ENCODE measurements around the gene TMEM44.

Gene TMEM44

GRCh38 chr3:194571491-194572142 lies 61.6 kb downstream of the TMEM44 start:
- no peak overlapping the region for H2AK5ac ChIP-seq (ENCODE audit: low read length)
- H3K4me1 ChIP-seq (ENCODE audit: control insufficient read depth in 1 of 2, insufficient read depth in 2 of 2, low read length in 2 of 2) = peaks cover 4 to 12% of the 10 kb centered on the region in 2 experiments
- no peak overlapping the region for H3K4ac ChIP-seq (ENCODE audit: low read depth, low read length)
- no peaks in the 10 kb centered on the region for H3K36me3 ChIP-seq (ENCODE audit: control insufficient read depth in 1 of 2, insufficient read depth in 2 of 2, low read length in 2 of 2)
- peak overlapping the region; percentile 28 for H3K27ac ChIP-seq (ENCODE audit: low read depth, low read length)
- H2BK120ac ChIP-seq (ENCODE audit: insufficient read depth, low read length, poor library complexity) = no peak overlapping the region
- no peak overlapping the region for H4K12ac ChIP-seq (ENCODE audit: low read depth, low read length)
- no peak overlapping the region for H3K9ac ChIP-seq (ENCODE audit: low read length)
- peaks cover 2% of the 10 kb centered on the region for H3K9me3 ChIP-seq (ENCODE audit: insufficient read depth, low read depth, low read length)
- H3K14ac ChIP-seq (ENCODE audit: low read length) = no peak overlapping the region
- H3K79me2 ChIP-seq (ENCODE audit: control insufficient read depth, insufficient read depth, low read length, poor library complexity) = no peaks in the 10 kb centered on the region
- peak overlapping the region; percentile 12 for H2BK5ac ChIP-seq (ENCODE audit: low read depth, low read length, poor library complexity)
- H2AFZ ChIP-seq (ENCODE audit: insufficient read depth, low read length, poor library complexity) = no peak overlapping the region
- H3K27me3 ChIP-seq (ENCODE audit: insufficient read depth, low read length) = no peaks in the 10 kb centered on the region
- peak overlapping the region; percentile 9 for H2BK12ac ChIP-seq (ENCODE audit: low read length)
- DNase-seq = peak in 1 of 2 donors; percentile 29
- H3K4me3 ChIP-seq (ENCODE audit: low read depth, low read length) = no peak overlapping the region
- H4K8ac ChIP-seq (ENCODE audit: low read depth, low read length) = peak overlapping the region; percentile 28
- no CpG with 5 or more reads among the region's 16 CpGs for WGBS (ENCODE audit: extremely low coverage, insufficient coverage, insufficient read length)
- H4K91ac ChIP-seq (ENCODE audit: low read depth, low read length) = peak overlapping the region; percentile 50
- no peak overlapping the region for H3K18ac ChIP-seq (ENCODE audit: low read length)
- no peak overlapping the region for H3K4me2 ChIP-seq (ENCODE audit: low read length)
- H3K23ac ChIP-seq (ENCODE audit: low read length) = no peak overlapping the region
- H3K79me1 ChIP-seq (ENCODE audit: low read length) = peaks cover 5% of the 10 kb centered on the region

- H4K91ac ChIP-seq (ENCODE audit: low read depth, low read length) = peak overlapping the region; percentile 15
- no peak overlapping the region for H4K12ac ChIP-seq (ENCODE audit: low read depth, low read length)
- no peak overlapping the region for H2AFZ ChIP-seq (ENCODE audit: insufficient read depth, low read length, poor library complexity)
- H3K9me3 ChIP-seq (ENCODE audit: insufficient read depth, low read depth, low read length) = peaks cover 2% of the 10 kb centered on the region
- H2BK5ac ChIP-seq (ENCODE audit: low read depth, low read length, poor library complexity) = no peak overlapping the region
- no peak overlapping the region for H2BK12ac ChIP-seq (ENCODE audit: low read length)
- no peak overlapping the region for H3K23ac ChIP-seq (ENCODE audit: low read length)
- H3K79me2 ChIP-seq (ENCODE audit: control insufficient read depth, insufficient read depth, low read length, poor library complexity) = no peaks in the 10 kb centered on the region
- H3K4me2 ChIP-seq (ENCODE audit: low read length) = no peak overlapping the region
- H2AK5ac ChIP-seq (ENCODE audit: low read length) = no peak overlapping the region
- no peaks in the 10 kb centered on the region for H3K27me3 ChIP-seq (ENCODE audit: insufficient read depth, low read length)
- WGBS (ENCODE audit: extremely low coverage, insufficient coverage, insufficient read length) = no CpG with 5 or more reads among the region's 8 CpGs
- H3K27ac ChIP-seq (ENCODE audit: low read depth, low read length) = no peak overlapping the region
- no peaks in the 10 kb centered on the region for H3K36me3 ChIP-seq (ENCODE audit: control insufficient read depth in 1 of 2, insufficient read depth in 2 of 2, low read length in 2 of 2)
- H3K14ac ChIP-seq (ENCODE audit: low read length) = no peak overlapping the region
- H2BK120ac ChIP-seq (ENCODE audit: insufficient read depth, low read length, poor library complexity) = no peak overlapping the region
- peaks cover 4 to 12% of the 10 kb centered on the region in 2 experiments for H3K4me1 ChIP-seq (ENCODE audit: control insufficient read depth in 1 of 2, insufficient read depth in 2 of 2, low read length in 2 of 2)
- H4K8ac ChIP-seq (ENCODE audit: low read depth, low read length) = no peak overlapping the region
- no peak overlapping the region for H3K9ac ChIP-seq (ENCODE audit: low read length)
- no peak overlapping the region for H3K4me3 ChIP-seq (ENCODE audit: low read depth, low read length)
- H3K79me1 ChIP-seq (ENCODE audit: low read length) = peaks cover 5% of the 10 kb centered on the region
- DNase-seq = peak; percentile 66 to 86
- H3K18ac ChIP-seq (ENCODE audit: low read length) = no peak overlapping the region
- no peak overlapping the region for H3K4ac ChIP-seq (ENCODE audit: low read depth, low read length)
Measured at GRCh38 chr3:194570898-194571297, 62.3 kb downstream of the TMEM44 start.

- H3K4ac ChIP-seq (ENCODE audit: low read depth, low read length) = no peak overlapping the region
Measured at GRCh38 chr3:194570235-194570634, 63.0 kb downstream of the TMEM44 start.

GRCh38 chr3:194569252-194569651 lies 64.0 kb downstream of the TMEM44 start:
- Histone ChIP-seq H3K4me1 (ENCODE audit: control insufficient read depth in 1 of 2, insufficient read depth in 2 of 2, low read length in 2 of 2) (peaks cover 4 to 12% of the 10 kb centered on the region in 2 experiments), H3K9me3 (ENCODE audit: insufficient read depth, low read depth, low read length) (peaks cover 2% of the 10 kb centered on the region), H2BK120ac (ENCODE audit: insufficient read depth, low read length, poor library complexity) (no peak overlapping the region), H3K27ac (ENCODE audit: low read depth, low read length) (no peak overlapping the region), H3K4me2 (ENCODE audit: low read length) (no peak overlapping the region), H4K12ac (ENCODE audit: low read depth, low read length) (no peak overlapping the region), H2AK5ac (ENCODE audit: low read length) (no peak overlapping the region), H3K9ac (ENCODE audit: low read length) (no peak overlapping the region), H2AFZ (ENCODE audit: insufficient read depth, low read length, poor library complexity) (no peak overlapping the region), H3K36me3 (ENCODE audit: control insufficient read depth in 1 of 2, insufficient read depth in 2 of 2, low read length in 2 of 2) (no peaks in the 10 kb centered on the region), H4K8ac (ENCODE audit: low read depth, low read length) (no peak overlapping the region), H2BK12ac (ENCODE audit: low read length) (no peak overlapping the region), H3K4ac (ENCODE audit: low read depth, low read length) (no peak overlapping the region), H3K79me1 (ENCODE audit: low read length) (peaks cover 5% of the 10 kb centered on the region), H3K14ac (ENCODE audit: low read length) (no peak overlapping the region), H3K27me3 (ENCODE audit: insufficient read depth, low read length) (no peaks in the 10 kb centered on the region), H4K91ac (ENCODE audit: low read depth, low read length) (no peak overlapping the region), H3K4me3 (ENCODE audit: low read depth, low read length) (no peak overlapping the region), H2BK5ac (ENCODE audit: low read depth, low read length, poor library complexity) (no peak overlapping the region), H3K18ac (ENCODE audit: low read length) (no peak overlapping the region), H3K23ac (ENCODE audit: low read length) (no peak overlapping the region), H3K79me2 (ENCODE audit: control insufficient read depth, insufficient read depth, low read length, poor library complexity) (no peaks in the 10 kb centered on the region)
- no CpG with 5 or more reads among the region's 12 CpGs for WGBS (ENCODE audit: extremely low coverage, insufficient coverage, insufficient read length)
- no peak for DNase-seq

More at GRCh38 chr3:194570235-194570634, 63.0 kb downstream of the TMEM44 start:
- Histone ChIP-seq H2BK12ac (ENCODE audit: low read length) (no peak overlapping the region), H3K23ac (ENCODE audit: low read length) (no peak overlapping the region), H3K79me2 (ENCODE audit: control insufficient read depth, insufficient read depth, low read length, poor library complexity) (no peaks in the 10 kb centered on the region), H4K12ac (ENCODE audit: low read depth, low read length) (no peak overlapping the region), H3K4me2 (ENCODE audit: low read length) (no peak overlapping the region), H3K27me3 (ENCODE audit: insufficient read depth, low read length) (no peaks in the 10 kb centered on the region), H3K14ac (ENCODE audit: low read length) (no peak overlapping the region), H3K27ac (ENCODE audit: low read depth, low read length) (no peak overlapping the region), H3K9me3 (ENCODE audit: insufficient read depth, low read depth, low read length) (peaks cover 2% of the 10 kb centered on the region), H2BK5ac (ENCODE audit: low read depth, low read length, poor library complexity) (no peak overlapping the region), H4K91ac (ENCODE audit: low read depth, low read length) (peak overlapping the region; percentile 15), H3K4me3 (ENCODE audit: low read depth, low read length) (no peak overlapping the region), H2AFZ (ENCODE audit: insufficient read depth, low read length, poor library complexity) (no peak overlapping the region), H4K8ac (ENCODE audit: low read depth, low read length) (no peak overlapping the region), H3K4me1 (ENCODE audit: control insufficient read depth in 1 of 2, insufficient read depth in 2 of 2, low read length in 2 of 2) (peaks cover 4 to 12% of the 10 kb centered on the region in 2 experiments), H3K18ac (ENCODE audit: low read length) (no peak overlapping the region), H3K9ac (ENCODE audit: low read length) (no peak overlapping the region), H2AK5ac (ENCODE audit: low read length) (no peak overlapping the region), H2BK120ac (ENCODE audit: insufficient read depth, low read length, poor library complexity) (no peak overlapping the region), H3K36me3 (ENCODE audit: control insufficient read depth in 1 of 2, insufficient read depth in 2 of 2, low read length in 2 of 2) (no peaks in the 10 kb centered on the region), H3K79me1 (ENCODE audit: low read length) (peaks cover 5% of the 10 kb centered on the region)
- WGBS (ENCODE audit: extremely low coverage, insufficient coverage, insufficient read length) = no CpG with 5 or more reads among the region's 13 CpGs
- peak in 1 of 2 donors; percentile 41 for DNase-seq

Measured in trophoblast cell (in vitro differentiated cells and primary cell).